OCI-LY7 (cell line): ENCODE results near the gene NFIA.

ENCODE experiments used
- CTCF ChIP-seq: fragments of 200-600 bp; sonication (generic); conservative IDR thresholded peaks from 2 replicates; pipeline ENCODE4 v1.5.1; 2014; ENCODE audit warnings: mild to moderate bottlenecking, antibody characterized with exemption, low read length, moderate library complexity, mixed read lengths
- EZH2phosphoT487 ChIP-seq: fragments of 200-600 bp; sonication (generic); IDR thresholded peaks from 2 replicates; pipeline ENCODE4 v1.6.1; 2018; ENCODE audit warnings: low read depth, borderline replicate concordance, mild to moderate bottlenecking, mixed run types, antibody characterized with exemption, low read length, moderate library complexity, mixed read lengths

GRCh38 chr1:61221642-61222041 lies 139.3 kb downstream of the NFIA start:
- no peak for TF ChIP-seq CTCF
- TF ChIP-seq EZH2phosphoT487: no peak
